H9 (cell line): ENCODE measurements around the gene JAK2. TPM values are rescaled to one million over a fixed set of nuclear protein-coding genes. Genes with fewer than 3 reads are reported as not detected.
A peak's percentile ranks its signal among the peaks of the same experiment; 100 is the strongest.

Source experiments
- DNase-seq: peaks from one replicate; pipeline ENCODE4 v3.0.0-alpha.2; 2017
- H2AFZ ChIP-seq: one replicate; pipeline ENCODE4 v1.6.1; 2013; ENCODE audit warnings: mild to moderate bottlenecking, low read length, control low read depth, moderate library complexity
- H2AK5ac ChIP-seq: 2 replicates; pipeline ENCODE4 v1.6.1; 2013; ENCODE audit warnings: low read length, control low read depth, mixed read lengths; ENCODE audit not compliant: insufficient read length
- H2BK120ac ChIP-seq: one replicate; pipeline ENCODE4 v1.6.1; 2013; ENCODE audit warnings: low read depth, mild to moderate bottlenecking, low read length, control low read depth, inconsistent platforms; ENCODE audit not compliant: poor library complexity, severe bottlenecking
- H2BK12ac ChIP-seq: 2 replicates; pipeline ENCODE4 v1.6.1; 2013; ENCODE audit warnings: low read length, control low read depth, mixed read lengths, low read depth; ENCODE audit not compliant: insufficient read length
- H2BK15ac ChIP-seq: 2 replicates; pipeline ENCODE4 v1.6.1; 2013; ENCODE audit warnings: low read depth, low read length, control low read depth
- H2BK20ac ChIP-seq: one replicate; pipeline ENCODE4 v1.6.1; 2013; ENCODE audit warnings: low read depth, mild to moderate bottlenecking, low read length, control low read depth, inconsistent platforms; ENCODE audit not compliant: poor library complexity, severe bottlenecking
- H2BK5ac ChIP-seq: 2 replicates; pipeline ENCODE4 v1.6.1; 2013; ENCODE audit warnings: low read length, control low read depth, mixed read lengths; ENCODE audit not compliant: insufficient read length
- H3K14ac ChIP-seq: 2 replicates; pipeline ENCODE4 v1.6.1; 2013; ENCODE audit warnings: low read length, control low read depth; ENCODE audit not compliant: insufficient read depth
- H3K18ac ChIP-seq: 2 replicates; pipeline ENCODE4 v1.6.1; 2013; ENCODE audit warnings: low read depth, mild to moderate bottlenecking, mixed read lengths, low read length, control low read depth; ENCODE audit not compliant: insufficient read length
- H3K23ac ChIP-seq: 2 replicates; pipeline ENCODE4 v1.6.1; 2013; ENCODE audit warnings: low read length, control low read depth, mixed read lengths, low read depth; ENCODE audit not compliant: insufficient read length
- H3K23me2 ChIP-seq: 2 replicates; pipeline ENCODE4 v1.6.1; 2013; ENCODE audit warnings: low read depth, mild to moderate bottlenecking, mixed read lengths, low read length, control low read depth; ENCODE audit not compliant: insufficient read length, poor library complexity, severe bottlenecking
- H3K27ac ChIP-seq: 2 replicates; pipeline ENCODE4 v1.5.1; 2013; ENCODE audit warnings: low read length, control low read depth, mixed read lengths, low read depth; ENCODE audit not compliant: insufficient read length
- H3K27me3 ChIP-seq: 2 replicates; pipeline ENCODE4 v1.6.1; 2013; ENCODE audit warnings: low read length, control low read depth, inconsistent platforms; ENCODE audit not compliant: insufficient read depth
- H3K4ac ChIP-seq: 2 replicates; pipeline ENCODE4 v1.6.1; 2013; ENCODE audit warnings: low read depth, mild to moderate bottlenecking, control low read depth, inconsistent platforms, low read length, moderate library complexity
- H3K4me1 ChIP-seq: 2 replicates; pipeline ENCODE4 v1.6.1; 2013; ENCODE audit warnings: low read length, control low read depth, inconsistent platforms; ENCODE audit not compliant: insufficient read depth
- H3K4me2 ChIP-seq: 2 replicates; pipeline ENCODE4 v1.6.1; 2013; ENCODE audit warnings: low read length, control low read depth, mixed read lengths; ENCODE audit not compliant: insufficient read length, insufficient read depth
- H3K56ac ChIP-seq: 2 replicates; pipeline ENCODE4 v1.6.1; 2013; ENCODE audit warnings: low read depth, mild to moderate bottlenecking, mixed read lengths, low read length, control low read depth; ENCODE audit not compliant: insufficient read length
- H3K79me1 ChIP-seq: 2 replicates; pipeline ENCODE4 v1.6.1; 2013; ENCODE audit warnings: low read depth, mild to moderate bottlenecking, moderate library complexity, low read length, control low read depth, inconsistent platforms; ENCODE audit not compliant: insufficient read depth, poor library complexity, severe bottlenecking
- H3K79me2 ChIP-seq: 2 replicates; pipeline ENCODE4 v1.6.1; 2013; ENCODE audit warnings: low read length, control low read depth, inconsistent platforms; ENCODE audit not compliant: insufficient read depth
- H3K9ac ChIP-seq: 2 replicates; pipeline ENCODE4 v1.6.1; 2013; ENCODE audit warnings: low read length, control low read depth, mixed read lengths; ENCODE audit not compliant: insufficient read length; ENCODE audit errors: extremely low read depth
- H3K9me3 ChIP-seq: one replicate; pipeline ENCODE4 v1.6.1; 2013; ENCODE audit warnings: low read depth, low read length, inconsistent platforms; ENCODE audit not compliant: control insufficient read depth
- H3T11ph ChIP-seq: one replicate; pipeline ENCODE4 v1.6.1; 2013; ENCODE audit warnings: mild to moderate bottlenecking, low read length, control low read depth, inconsistent platforms
- H4K20me1 ChIP-seq: one replicate; pipeline ENCODE4 v1.6.1; 2013; ENCODE audit not compliant: control insufficient read depth, insufficient read length, insufficient read depth
- H4K5ac ChIP-seq: 2 replicates; pipeline ENCODE4 v1.6.1; 2013; ENCODE audit warnings: low read depth, mild to moderate bottlenecking, mixed read lengths, low read length, control low read depth; ENCODE audit not compliant: insufficient read length
- H4K8ac ChIP-seq: replicated peaks from 2 replicates; pipeline ENCODE4 v1.6.1; 2013; ENCODE audit warnings: low read length, control low read depth, mixed read lengths, low read depth; ENCODE audit not compliant: insufficient read length
- H4K91ac ChIP-seq: 2 replicates; pipeline ENCODE4 v1.6.1; 2013; ENCODE audit warnings: low read depth, mild to moderate bottlenecking, moderate library complexity, mixed read lengths, low read length, control low read depth; ENCODE audit not compliant: insufficient read length
- H3K27ac Mint-ChIP-seq, 3 experiments: 2 replicates in 2 of 3; 3 replicates in 1 of 3; pipeline ENCODE4 v1.8.0; 2020 to 2021; ENCODE audit warnings: mixed read lengths in 3 of 3, mild to moderate bottlenecking in 1 of 3, moderate library complexity in 1 of 3
- H3K27me3 Mint-ChIP-seq: 2 replicates; pipeline ENCODE4 v1.8.0; 2021; ENCODE audit warnings: low read depth, mild to moderate bottlenecking, moderate library complexity, mixed read lengths
- H3K36me3 Mint-ChIP-seq, 3 experiments: 2 replicates in 2 of 3; 3 replicates in 1 of 3; pipeline ENCODE4 v1.8.0; 2020 to 2021; ENCODE audit warnings: low read depth in 3 of 3, mixed read lengths in 3 of 3; ENCODE audit not compliant: insufficient read depth in 1 of 3
- H3K4me1 Mint-ChIP-seq, 2 experiments: 2 replicates each; pipeline ENCODE4 v1.8.0; 2020; ENCODE audit warnings: mixed read lengths in 2 of 2
- H3K4me3 Mint-ChIP-seq, 2 experiments: 2 replicates in 1 of 2; 3 replicates in 1 of 2; pipeline ENCODE4 v1.8.0; 2020 to 2021; ENCODE audit warnings: mild to moderate bottlenecking in 2 of 2, mixed read lengths in 2 of 2, moderate library complexity in 1 of 2
- H3K9me3 Mint-ChIP-seq, 2 experiments: 2 replicates in 1 of 2; 3 replicates in 1 of 2; pipeline ENCODE4 v1.8.0; 2020; ENCODE audit warnings: mild to moderate bottlenecking in 2 of 2, mixed read lengths in 2 of 2, moderate library complexity in 1 of 2
- CTCF ChIP-seq: fragments of 200-600 bp; sonication (generic); conservative IDR thresholded peaks from 3 replicates; pipeline ENCODE4 v1.8.0; 2021; ENCODE audit warnings: antibody characterized with exemption, mild to moderate bottlenecking
- WGBS: extraction: QIAGEN DNeasy Blood & Tissue Kit; methylation state at CpG from one replicate; pipeline ENCODE4 v1.1.7; 2013; ENCODE audit warnings: missing lambda C conversion rate, low lambda C conversion rate, mixed read lengths; ENCODE audit not compliant: insufficient read length; ENCODE audit errors: extremely low coverage; 5-methylcytosine and 5-hydroxymethylcytosine counted together
- total RNA-seq: library from RNA; stranded (reverse); gene quantifications from 2 replicates; pipeline ENCODE4 v1.2.1, GENCODE V29; 2021

The JAK2 gene
- total RNA-seq, 1 experiment from 2014 or later: 3.4 TPM

GRCh38 chr9:4987961-4988421, 2.9 kb downstream of the JAK2 start:
- peaks cover 14% of the 10 kb centered on the region for H3K27me3 Mint-ChIP-seq
- TF ChIP-seq CTCF: peak; percentile 81
- no peak overlapping the region for H3K23ac ChIP-seq
- no peak overlapping the region for H3K4ac ChIP-seq
- DNase-seq: peak; percentile 71
- no peak overlapping the region for H3K4me2 ChIP-seq
- no peak overlapping the region for H3K4me3 Mint-ChIP-seq
- no peak overlapping the region for H3K56ac ChIP-seq
- no peak overlapping the region for H2BK20ac ChIP-seq
- H4K5ac ChIP-seq: no peak overlapping the region
- H3K9me3 Mint-ChIP-seq: peaks cover 6 to 7% of the 10 kb centered on the region in 2 experiments; a peak in 3 of 5 replicates
- H3K9me3 ChIP-seq: peaks cover 9% of the 10 kb centered on the region
- H3K27me3 ChIP-seq: no peaks in the 10 kb centered on the region; the same call in 1 of the 2 replicates
- no peak overlapping the region for H2BK12ac ChIP-seq
- H3K79me1 ChIP-seq: no peaks in the 10 kb centered on the region
- no peak overlapping the region for H3T11ph ChIP-seq
- H3K23me2 ChIP-seq: peaks cover 12% of the 10 kb centered on the region
- no peak overlapping the region for H2BK120ac ChIP-seq
- no peak overlapping the region for H2AK5ac ChIP-seq
- H3K18ac ChIP-seq: no peak overlapping the region
- H2AFZ ChIP-seq: no peak overlapping the region
- H2BK5ac ChIP-seq: no peak overlapping the region
- no peaks in the 10 kb centered on the region for H4K20me1 ChIP-seq
- H3K9ac ChIP-seq: no peak overlapping the region
- no peak overlapping the region for H2BK15ac ChIP-seq
- no peak overlapping the region for H3K27ac ChIP-seq
- no peaks in the 10 kb centered on the region for H3K79me2 ChIP-seq
- no peak overlapping the region for H4K91ac ChIP-seq
- peaks cover 15 to 17% of the 10 kb centered on the region in 2 experiments for H3K4me1 Mint-ChIP-seq
- no peak overlapping the region for H3K14ac ChIP-seq
- H3K4me1 ChIP-seq: peaks cover 3% of the 10 kb centered on the region; the same call in 1 of the 2 replicates
- no peak overlapping the region for H4K8ac ChIP-seq
- peaks cover 11 to 12% (median 12%) of the 10 kb centered on the region in 3 experiments for H3K36me3 Mint-ChIP-seq
- whole genome bisulfite sequencing: no CpG with 5 or more reads among the region's 2 CpGs
- H3K27ac Mint-ChIP-seq: no peak overlapping the region
